Measurements from ENCODE around the gene ANKRD13A. TPM values are rescaled to one million over a fixed set of nuclear protein-coding genes. Genes with fewer than 3 reads are reported as not detected.
"Not testable (repeated sequence)": the region's sequence is repeated elsewhere in the genome, so short reads cannot be mapped to it uniquely, and the experiment has no call there.

Gene ANKRD13A
- total and polyA plus RNA-seq, 2 experiments from 2014 or later, result 5.7 to 25.6 TPM

DNA sequence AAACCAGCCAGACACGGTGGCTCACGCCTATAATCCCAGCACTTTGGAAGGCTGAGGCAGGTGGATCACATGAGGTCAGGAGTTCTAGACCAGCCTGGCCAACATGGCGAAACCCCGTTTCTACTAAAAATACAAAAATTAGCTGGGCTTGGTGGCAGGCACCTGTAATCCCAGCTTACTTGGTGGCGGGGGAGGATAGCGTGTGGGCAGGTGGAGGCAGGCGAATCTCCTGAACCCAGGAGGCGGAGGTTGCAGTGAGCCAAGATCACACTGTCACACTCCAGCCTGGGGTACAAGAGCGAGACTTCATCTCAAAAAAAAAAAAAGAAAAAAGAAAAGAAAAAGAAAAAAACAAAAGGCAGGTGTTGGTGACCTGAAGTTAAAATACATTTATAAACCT lies 73.4 kb downstream of the ANKRD13A start:
- not testable (repeated sequence) for H3K4me3 Mint-ChIP-seq; H3K27ac Mint-ChIP-seq; H3K9me3 Mint-ChIP-seq; H3K36me3 ChIP-seq (ENCODE audit: insufficient read depth); H3K9me2 ChIP-seq (ENCODE audit: insufficient read depth); H3K27me3 Mint-ChIP-seq (ENCODE audit: insufficient read depth, low read depth, poor library complexity); H3K4me1 ChIP-seq (ENCODE audit: insufficient read depth); H3K27me3 ChIP-seq (ENCODE audit: insufficient read depth); H3K27ac ChIP-seq (ENCODE audit: low read depth); DNase-seq (ENCODE audit: low spot score); H3K79me2 ChIP-seq (replicated peaks; ENCODE audit: insufficient read depth); H3K4me2 ChIP-seq; ATAC-seq; H3K4me1 Mint-ChIP-seq; H3F3A ChIP-seq (replicated peaks; ENCODE audit: low read depth); H3K36me3 Mint-ChIP-seq (ENCODE audit: low read depth); H3K4me3 ChIP-seq; H4K20me1 ChIP-seq (replicated peaks; ENCODE audit: insufficient read depth)
- peak overlapping the region; percentile 97; the same call in 1 of the 2 replicates for H2AFZ ChIP-seq

DNA sequence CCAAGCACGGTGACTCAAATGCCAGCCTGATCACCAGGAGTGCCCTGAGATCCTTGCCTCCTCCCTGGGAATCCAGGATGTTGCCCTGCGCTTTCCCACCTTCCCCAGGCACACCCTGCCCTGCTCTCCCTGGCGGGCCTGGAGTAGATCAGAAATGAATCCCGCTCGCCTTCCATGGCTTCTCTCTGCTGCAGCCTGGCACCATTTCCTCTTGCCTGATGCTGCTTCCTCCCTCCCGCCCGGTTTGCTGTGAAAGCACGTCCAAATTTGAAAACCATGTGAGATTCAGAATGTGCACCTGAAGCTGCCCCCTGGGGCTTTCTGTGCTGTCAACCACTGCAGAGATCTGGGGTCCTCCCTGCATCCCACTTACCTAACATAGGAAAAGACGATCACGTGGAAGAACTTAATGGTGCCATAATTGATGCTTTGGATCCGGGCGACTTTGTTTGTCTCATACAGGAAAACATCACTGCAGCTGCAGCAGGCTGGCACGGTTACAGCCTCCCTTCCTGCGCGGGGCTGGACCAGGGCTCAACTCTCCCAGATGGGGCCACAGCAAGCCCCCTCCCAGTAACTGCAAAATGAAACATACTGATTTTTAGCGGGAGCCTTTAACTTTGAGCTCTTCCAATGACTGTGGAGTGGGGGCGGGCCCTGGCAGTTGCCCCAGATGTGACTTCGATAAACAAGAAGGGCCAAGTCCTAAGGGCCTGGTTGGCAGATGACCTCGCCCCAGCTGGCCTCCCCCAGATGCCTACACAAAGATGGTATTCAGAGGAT lies 74.0 kb downstream of the ANKRD13A start:
- no peaks in the 10 kb centered on the region for H3K79me2 ChIP-seq (replicated peaks; ENCODE audit: insufficient read depth)
- peaks cover 3% of the 10 kb centered on the region; the same call in 1 of the 3 replicates for H3K4me1 Mint-ChIP-seq
- H2AFZ ChIP-seq, result peak overlapping the region; percentile 97
- H3K27ac Mint-ChIP-seq, result no peak overlapping the region
- peaks cover 2% of the 10 kb centered on the region for H3K27me3 Mint-ChIP-seq (ENCODE audit: insufficient read depth, low read depth, poor library complexity)
- TF ChIP-seq, protein P1, sequence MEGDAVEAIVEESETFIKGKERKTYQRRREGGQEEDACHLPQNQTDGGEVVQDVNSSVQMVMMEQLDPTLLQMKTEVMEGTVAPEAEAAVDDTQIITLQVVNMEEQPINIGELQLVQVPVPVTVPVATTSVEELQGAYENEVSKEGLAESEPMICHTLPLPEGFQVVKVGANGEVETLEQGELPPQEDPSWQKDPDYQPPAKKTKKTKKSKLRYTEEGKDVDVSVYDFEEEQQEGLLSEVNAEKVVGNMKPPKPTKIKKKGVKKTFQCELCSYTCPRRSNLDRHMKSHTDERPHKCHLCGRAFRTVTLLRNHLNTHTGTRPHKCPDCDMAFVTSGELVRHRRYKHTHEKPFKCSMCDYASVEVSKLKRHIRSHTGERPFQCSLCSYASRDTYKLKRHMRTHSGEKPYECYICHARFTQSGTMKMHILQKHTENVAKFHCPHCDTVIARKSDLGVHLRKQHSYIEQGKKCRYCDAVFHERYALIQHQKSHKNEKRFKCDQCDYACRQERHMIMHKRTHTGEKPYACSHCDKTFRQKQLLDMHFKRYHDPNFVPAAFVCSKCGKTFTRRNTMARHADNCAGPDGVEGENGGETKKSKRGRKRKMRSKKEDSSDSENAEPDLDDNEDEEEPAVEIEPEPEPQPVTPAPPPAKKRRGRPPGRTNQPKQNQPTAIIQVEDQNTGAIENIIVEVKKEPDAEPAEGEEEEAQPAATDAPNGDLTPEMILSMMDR (conservative IDR thresholded peaks at IDR 0.05; ENCODE audit: low read depth in 2 of 2), result no peak
- TF ChIP-seq POLR2AphosphoS5 (IDR thresholded peaks at IDR 0.05; ENCODE audit: low read depth), result no peak
- TF ChIP-seq, protein P2, sequence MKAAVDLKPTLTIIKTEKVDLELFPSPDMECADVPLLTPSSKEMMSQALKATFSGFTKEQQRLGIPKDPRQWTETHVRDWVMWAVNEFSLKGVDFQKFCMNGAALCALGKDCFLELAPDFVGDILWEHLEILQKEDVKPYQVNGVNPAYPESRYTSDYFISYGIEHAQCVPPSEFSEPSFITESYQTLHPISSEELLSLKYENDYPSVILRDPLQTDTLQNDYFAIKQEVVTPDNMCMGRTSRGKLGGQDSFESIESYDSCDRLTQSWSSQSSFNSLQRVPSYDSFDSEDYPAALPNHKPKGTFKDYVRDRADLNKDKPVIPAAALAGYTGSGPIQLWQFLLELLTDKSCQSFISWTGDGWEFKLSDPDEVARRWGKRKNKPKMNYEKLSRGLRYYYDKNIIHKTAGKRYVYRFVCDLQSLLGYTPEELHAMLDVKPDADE (IDR thresholded peaks at IDR 0.05), result no peak
- no peak for TF ChIP-seq EZH2 (IDR thresholded peaks at IDR 0.05; ENCODE audit: low read depth, unreplicated experiment)
- no peak for TF ChIP-seq CREB1 (CRISPR knock-in tag; IDR thresholded peaks at IDR 0.05; ENCODE audit: low read depth)
- no peak for TF ChIP-seq STAT1 (IDR thresholded peaks at IDR 0.05; ENCODE audit: unreplicated experiment)
- TF ChIP-seq, protein P3, sequence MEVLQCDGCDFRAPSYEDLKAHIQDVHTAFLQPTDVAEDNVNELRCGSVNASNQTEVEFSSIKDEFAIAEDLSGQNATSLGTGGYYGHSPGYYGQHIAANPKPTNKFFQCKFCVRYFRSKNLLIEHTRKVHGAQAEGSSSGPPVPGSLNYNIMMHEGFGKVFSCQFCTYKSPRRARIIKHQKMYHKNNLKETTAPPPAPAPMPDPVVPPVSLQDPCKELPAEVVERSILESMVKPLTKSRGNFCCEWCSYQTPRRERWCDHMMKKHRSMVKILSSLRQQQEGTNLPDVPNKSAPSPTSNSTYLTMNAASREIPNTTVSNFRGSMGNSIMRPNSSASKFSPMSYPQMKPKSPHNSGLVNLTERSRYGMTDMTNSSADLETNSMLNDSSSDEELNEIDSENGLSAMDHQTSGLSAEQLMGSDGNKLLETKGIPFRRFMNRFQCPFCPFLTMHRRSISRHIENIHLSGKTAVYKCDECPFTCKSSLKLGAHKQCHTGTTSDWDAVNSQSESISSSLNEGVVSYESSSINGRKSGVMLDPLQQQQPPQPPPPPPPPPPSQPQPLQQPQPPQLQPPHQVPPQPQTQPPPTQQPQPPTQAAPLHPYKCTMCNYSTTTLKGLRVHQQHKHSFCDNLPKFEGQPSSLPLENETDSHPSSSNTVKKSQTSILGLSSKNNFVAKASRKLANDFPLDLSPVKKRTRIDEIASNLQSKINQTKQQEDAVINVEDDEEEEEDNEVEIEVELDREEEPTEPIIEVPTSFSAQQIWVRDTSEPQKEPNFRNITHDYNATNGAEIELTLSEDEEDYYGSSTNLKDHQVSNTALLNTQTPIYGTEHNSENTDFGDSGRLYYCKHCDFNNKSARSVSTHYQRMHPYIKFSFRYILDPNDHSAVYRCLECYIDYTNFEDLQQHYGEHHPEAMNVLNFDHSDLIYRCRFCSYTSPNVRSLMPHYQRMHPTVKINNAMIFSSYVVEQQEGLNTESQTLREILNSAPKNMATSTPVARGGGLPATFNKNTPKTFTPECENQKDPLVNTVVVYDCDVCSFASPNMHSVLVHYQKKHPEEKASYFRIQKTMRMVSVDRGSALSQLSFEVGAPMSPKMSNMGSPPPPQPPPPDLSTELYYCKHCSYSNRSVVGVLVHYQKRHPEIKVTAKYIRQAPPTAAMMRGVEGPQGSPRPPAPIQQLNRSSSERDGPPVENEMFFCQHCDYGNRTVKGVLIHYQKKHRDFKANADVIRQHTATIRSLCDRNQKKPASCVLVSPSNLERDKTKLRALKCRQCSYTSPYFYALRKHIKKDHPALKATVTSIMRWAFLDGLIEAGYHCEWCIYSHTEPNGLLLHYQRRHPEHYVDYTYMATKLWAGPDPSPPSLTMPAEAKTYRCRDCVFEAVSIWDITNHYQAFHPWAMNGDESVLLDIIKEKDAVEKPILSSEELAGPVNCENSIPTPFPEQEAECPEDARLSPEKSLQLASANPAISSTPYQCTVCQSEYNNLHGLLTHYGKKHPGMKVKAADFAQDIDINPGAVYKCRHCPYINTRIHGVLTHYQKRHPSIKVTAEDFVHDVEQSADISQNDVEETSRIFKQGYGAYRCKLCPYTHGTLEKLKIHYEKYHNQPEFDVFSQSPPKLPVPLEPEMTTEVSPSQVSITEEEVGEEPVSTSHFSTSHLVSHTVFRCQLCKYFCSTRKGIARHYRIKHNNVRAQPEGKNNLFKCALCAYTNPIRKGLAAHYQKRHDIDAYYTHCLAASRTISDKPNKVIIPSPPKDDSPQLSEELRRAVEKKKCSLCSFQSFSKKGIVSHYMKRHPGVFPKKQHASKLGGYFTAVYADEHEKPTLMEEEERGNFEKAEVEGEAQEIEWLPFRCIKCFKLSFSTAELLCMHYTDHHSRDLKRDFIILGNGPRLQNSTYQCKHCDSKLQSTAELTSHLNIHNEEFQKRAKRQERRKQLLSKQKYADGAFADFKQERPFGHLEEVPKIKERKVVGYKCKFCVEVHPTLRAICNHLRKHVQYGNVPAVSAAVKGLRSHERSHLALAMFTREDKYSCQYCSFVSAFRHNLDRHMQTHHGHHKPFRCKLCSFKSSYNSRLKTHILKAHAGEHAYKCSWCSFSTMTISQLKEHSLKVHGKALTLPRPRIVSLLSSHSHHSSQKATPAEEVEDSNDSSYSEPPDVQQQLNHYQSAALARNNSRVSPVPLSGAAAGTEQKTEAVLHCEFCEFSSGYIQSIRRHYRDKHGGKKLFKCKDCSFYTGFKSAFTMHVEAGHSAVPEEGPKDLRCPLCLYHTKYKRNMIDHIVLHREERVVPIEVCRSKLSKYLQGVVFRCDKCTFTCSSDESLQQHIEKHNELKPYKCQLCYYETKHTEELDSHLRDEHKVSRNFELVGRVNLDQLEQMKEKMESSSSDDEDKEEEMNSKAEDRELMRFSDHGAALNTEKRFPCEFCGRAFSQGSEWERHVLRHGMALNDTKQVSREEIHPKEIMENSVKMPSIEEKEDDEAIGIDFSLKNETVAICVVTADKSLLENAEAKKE (CRISPR knock-in tag; IDR thresholded peaks at IDR 0.05), result no peak
- H3K4me3 ChIP-seq, result no peak overlapping the region
- H3K27me3 ChIP-seq (ENCODE audit: insufficient read depth), result no peaks in the 10 kb centered on the region
- no peaks in the 10 kb centered on the region for H3F3A ChIP-seq (replicated peaks; ENCODE audit: low read depth)
- no peaks in the 10 kb centered on the region for H3K36me3 Mint-ChIP-seq (ENCODE audit: low read depth)
- H3K27ac ChIP-seq (ENCODE audit: low read depth), result no peak overlapping the region
- no peaks in the 10 kb centered on the region for H3K36me3 ChIP-seq (ENCODE audit: insufficient read depth)
- no peaks in the 10 kb centered on the region for H3K9me2 ChIP-seq (ENCODE audit: insufficient read depth)
- H3K9me3 Mint-ChIP-seq, result no peaks in the 10 kb centered on the region; the same call in 2 of the 3 replicates
- no peak overlapping the region for H3K4me3 Mint-ChIP-seq
- DNase-seq (ENCODE audit: low spot score) (peak; percentile 26), ATAC-seq (peak; percentile 50)
- H3K4me2 ChIP-seq, result no peak overlapping the region
- H3K4me1 ChIP-seq (ENCODE audit: insufficient read depth), result no peaks in the 10 kb centered on the region; the same call in 1 of the 2 replicates
- H4K20me1 ChIP-seq (replicated peaks; ENCODE audit: insufficient read depth), result no peaks in the 10 kb centered on the region

Data from GM23338 (cell line).